ENCODE results near the gene BCL11A. TPM values are rescaled to one million over a fixed set of nuclear protein-coding genes. Genes with fewer than 3 reads are reported as not detected.

The BCL11A gene
- total and polyA plus RNA-seq, 7 donors: 3.6 to 39.6 (median 16.3) TPM

GRCh38 chr2:60517446-60517845 lies 36.0 kb downstream of the BCL11A start:
- H3K4me1 ChIP-seq: peaks cover 0 to 47% (median 29%) of the 10 kb centered on the region in 4 donors
- TF ChIP-seq POLR2AphosphoS5 (IDR thresholded peaks at IDR 0.05): no peak
- no peak for TF ChIP-seq CTCF (IDR thresholded peaks at IDR 0.05)
- no peak for TF ChIP-seq EP300 (IDR thresholded peaks at IDR 0.05)
- peak; percentile 33 for DNase-seq
- no peaks in the 10 kb centered on the region for H3K27me3 ChIP-seq
- H3K27ac ChIP-seq: peak overlapping the region in 3 of 4 donors; percentile 63 to 73 (median 69)
- H3K9me3 ChIP-seq: no peaks in the 10 kb centered on the region
- 96 to 97% methylated on average over 4 of the region's 4 CpGs for WGBS, 2 donors
- intact Hi-C loops (cut with DNase I): no loop called here
- no peaks in the 10 kb centered on the region for H3K36me3 ChIP-seq
- H3K4me3 ChIP-seq: no peak overlapping the region

- Histone ChIP-seq H3K4me3 (no peak overlapping the region), H3K36me3 (no peaks in the 10 kb centered on the region), H3K4me1 (peaks cover 0 to 46% (median 30%) of the 10 kb centered on the region in 4 donors), H3K27me3 (no peaks in the 10 kb centered on the region), H3K9me3 (no peaks in the 10 kb centered on the region), H3K27ac (peak overlapping the region in 3 of 4 donors; percentile 63 to 73 (median 69))
- WGBS, 2 donors: 78 to 88% methylated on average over 4 of the region's 4 CpGs
- TF ChIP-seq POLR2A (IDR thresholded peaks at IDR 0.05) (no peak), EP300 (IDR thresholded peaks at IDR 0.05) (no peak), CTCF (IDR thresholded peaks at IDR 0.05) (no peak), POLR2AphosphoS5 (IDR thresholded peaks at IDR 0.05) (no peak)
- no peak for DNase-seq
- intact Hi-C loops (cut with DNase I): no loop called here
Observed at GRCh38 chr2:60516826-60517225, 36.6 kb downstream of the BCL11A start.

GRCh38 chr2:60516383-60516811 lies 37.1 kb downstream of the BCL11A start:
- Histone ChIP-seq H3K36me3 (no peaks in the 10 kb centered on the region), H3K4me1 (peaks cover 0 to 46% (median 32%) of the 10 kb centered on the region in 4 donors), H3K9me3 (no peaks in the 10 kb centered on the region), H3K27ac (peak overlapping the region in 3 of 4 donors; percentile 63 to 73 (median 69)), H3K4me3 (no peak overlapping the region), H3K27me3 (no peaks in the 10 kb centered on the region)
- intact Hi-C loops (cut with DNase I): no loop called here
- WGBS, 2 donors: 20 to 44% methylated on average over 6 of the region's 6 CpGs
- DNase-seq: peak; percentile 66
- TF ChIP-seq POLR2A (IDR thresholded peaks at IDR 0.05): no peak
- TF ChIP-seq EP300 (IDR thresholded peaks at IDR 0.05): no peak
- no peak for TF ChIP-seq CTCF (IDR thresholded peaks at IDR 0.05)
- TF ChIP-seq POLR2AphosphoS5 (IDR thresholded peaks at IDR 0.05): peak in 1 of 4 donors; percentile 31

GRCh38 chr2:60515721-60516226 lies 37.7 kb downstream of the BCL11A start:
- Histone ChIP-seq H3K4me3 (no peak overlapping the region), H3K36me3 (no peaks in the 10 kb centered on the region), H3K4me1 (peaks cover 0 to 51% (median 35%) of the 10 kb centered on the region in 4 donors), H3K9me3 (no peaks in the 10 kb centered on the region), H3K27ac (peak overlapping the region in 3 of 4 donors; percentile 63 to 73 (median 69)), H3K27me3 (no peaks in the 10 kb centered on the region)
- intact Hi-C loops (cut with DNase I): no loop called here
- DNase-seq: peak; percentile 53
- TF ChIP-seq CTCF (IDR thresholded peaks at IDR 0.05) (no peak), EP300 (IDR thresholded peaks at IDR 0.05) (no peak), POLR2A (IDR thresholded peaks at IDR 0.05) (no peak), POLR2AphosphoS5 (IDR thresholded peaks at IDR 0.05) (no peak)
- WGBS, 2 donors: 62 to 71% methylated on average over 7 of the region's 7 CpGs

- Histone ChIP-seq H3K4me1 (peaks cover 0 to 64% (median 40%) of the 10 kb centered on the region in 4 donors), H3K4me3 (no peak overlapping the region), H3K9me3 (no peaks in the 10 kb centered on the region), H3K36me3 (no peaks in the 10 kb centered on the region), H3K27ac (no peak overlapping the region), H3K27me3 (no peaks in the 10 kb centered on the region)
- intact Hi-C loops (cut with DNase I): no loop called here
- DNase-seq: no peak
- 78 to 80% methylated on average over 4 of the region's 4 CpGs for WGBS, 2 donors
- TF ChIP-seq EP300 (IDR thresholded peaks at IDR 0.05): no peak
- TF ChIP-seq CTCF (IDR thresholded peaks at IDR 0.05): no peak
Observed at GRCh38 chr2:60513996-60514395, 39.5 kb downstream of the BCL11A start.
